GM12891 (cell line): ENCODE data around the gene AP5S1.

Experiments used
- POLR2A ChIP-seq: IDR thresholded peaks from 2 replicates; pipeline ENCODE4 v1.6.1; 2011; ENCODE audit warnings: low read depth, low read length, control low read depth
- TAF1 ChIP-seq: IDR thresholded peaks from 2 replicates; pipeline ENCODE4 v1.6.1; 2011; ENCODE audit warnings: low read depth, low read length, control low read depth

- TF ChIP-seq POLR2A = no peak
- no peak for TF ChIP-seq TAF1
Measured at GRCh38 chr20:3875378-3875974, 55.1 kb downstream of the AP5S1 start.
